Panc1 (cell line): ENCODE data around the gene TRIM44. TPM values are rescaled to one million over a fixed set of nuclear protein-coding genes. Genes with fewer than 3 reads are reported as not detected.

Experiments
- ATAC-seq: fragments of 200-7000 bp; cut with Tn5 transposase; 2 replicates; pipeline ENCODE4 v1.9.1; 2020; ENCODE audit warnings: mild to moderate bottlenecking, moderate library complexity
- BruUV-seq: library from RNA; stranded (reverse); fragments of 400-500 nt; replicated peaks from 2 replicates; lab custom pipeline; 2021; lab: Mats Ljungman, UMichigan
- CTCF ChIA-PET: fragments of 300-600 bp; sonication (Branson Sonifier 250); formaldehyde crosslinking; loops from one replicate; lab custom pipeline; 2022; ENCODE audit warnings: antibody characterized with exemption; lab: Charles Lee
- POLR2A ChIA-PET: fragments of 300-600 bp; sonication (Branson Sonifier 250); formaldehyde crosslinking; loops from one replicate; lab custom pipeline; 2022; ENCODE audit warnings: antibody characterized with exemption; lab: Charles Lee
- DNase-seq: peaks from one replicate; pipeline ENCODE4 v3.0.0-alpha.2; 2010; ENCODE audit warnings: low read depth, low spot score
- H3K27ac ChIP-seq: 2 replicates; pipeline ENCODE4 v1.5.1; 2011; ENCODE audit warnings: mild to moderate bottlenecking, low read length, inconsistent platforms
- H3K27me3 ChIP-seq: fragments of 200-500 bp; sonication (Bioruptor generic); 2 replicates; pipeline ENCODE4 v1.6.0; 2014; ENCODE audit warnings: low read length, inconsistent platforms; ENCODE audit not compliant: control insufficient read depth, insufficient read depth
- H3K36me3 ChIP-seq: fragments of 200-500 bp; sonication (Bioruptor generic); 2 replicates; pipeline ENCODE4 v1.5.1; 2014; ENCODE audit warnings: inconsistent platforms, mild to moderate bottlenecking, low read length, moderate library complexity; ENCODE audit not compliant: control insufficient read depth, insufficient read depth
- H3K4me1 ChIP-seq: 2 replicates; pipeline ENCODE4 v1.5.1; 2011; ENCODE audit warnings: inconsistent platforms, mild to moderate bottlenecking, low read length, moderate library complexity; ENCODE audit not compliant: control insufficient read depth, insufficient read depth
- H3K4me3 ChIP-seq, 2 experiments: 2 replicates each; pipeline ENCODE4 v1.5.1; 2011 to 2012; ENCODE audit warnings: low read depth in 2 of 2, low read length in 2 of 2, mild to moderate bottlenecking in 2 of 2, inconsistent platforms in 1 of 2, moderate library complexity in 1 of 2
- H3K9me3 ChIP-seq: fragments of 200-500 bp; sonication (Bioruptor generic); 2 replicates; pipeline ENCODE4 v1.5.1; 2014; ENCODE audit warnings: low read depth, mild to moderate bottlenecking, inconsistent platforms, low read length, moderate library complexity; ENCODE audit not compliant: control insufficient read depth, insufficient read depth
- CTCF ChIP-seq: fragments of 450-650 bp; IDR thresholded peaks from 2 replicates; pipeline ENCODE4 v1.5.1; 2017; ENCODE audit warnings: mild to moderate bottlenecking
- POLR2AphosphoS5 ChIP-seq: IDR thresholded peaks from 2 replicates; pipeline ENCODE4 v1.6.1; 2012; ENCODE audit warnings: mild to moderate bottlenecking, low read depth, low read length, moderate library complexity
- REST ChIP-seq, 2 experiments: IDR thresholded peaks; 2 replicates each; pipeline ENCODE4 v1.6.1; 2011 to 2012; ENCODE audit warnings: low read depth in 2 of 2, control low read depth in 1 of 2, low read length in 1 of 2, mild to moderate bottlenecking in 1 of 2, moderate library complexity in 1 of 2; ENCODE audit not compliant: insufficient read depth in 1 of 2
- SIN3A ChIP-seq: IDR thresholded peaks from 2 replicates; pipeline ENCODE4 v1.6.1; 2012; ENCODE audit warnings: low read depth, mild to moderate bottlenecking, low read length, moderate library complexity, borderline replicate concordance; ENCODE audit not compliant: insufficient read depth
- TCF7L2 ChIP-seq: IDR thresholded peaks from 2 replicates; pipeline ENCODE4 v1.6.1; 2011; ENCODE audit warnings: mild to moderate bottlenecking, low read depth, low read length, inconsistent platforms
- in situ Hi-C: cut with HindIII; loops from 2 replicates; pipeline ENCODE4 v1.10.0; 2016; ENCODE audit warnings: low sequenced_read_pairs, low pct_unique_long_range_greater_than_20kb
- intact Hi-C: fragments of 100-400 bp; cut with micrococcal nuclease; formaldehyde crosslinking; loops from one replicate; pipeline ENCODE4 v1.10.0; 2022; ENCODE audit not compliant: unreplicated experiment
- total RNA-seq: library from RNA; stranded (reverse); gene quantifications from one replicate; pipeline ENCODE4 v1.2.1, GENCODE V29; 2021; ENCODE audit not compliant: unreplicated experiment

TRIM44 gene
- total RNA-seq, 1 experiment from 2014 or later: 80.3 TPM

GRCh38 chr11:35723493-35723892 is 60.9 kb downstream of the TRIM44 start:
- CTCF ChIA-PET: no interaction called here
- BruUV-seq: no TSS peak
- ATAC-seq: no peak

GRCh38 chr11:35723913-35724312 is 61.3 kb downstream of the TRIM44 start:
- no peaks in the 10 kb centered on the region for H3K9me3 ChIP-seq
- no peaks in the 10 kb centered on the region for H3K36me3 ChIP-seq
- ATAC-seq: no peak
- intact Hi-C loops (no loop called here), in situ Hi-C loops (no loop called here)
- CTCF ChIA-PET: no interaction called here
- H3K27ac ChIP-seq: no peak overlapping the region
- no peaks in the 10 kb centered on the region for H3K27me3 ChIP-seq
- TF ChIP-seq REST (IDR thresholded peaks at IDR 0.05; ENCODE audit: insufficient read depth in 1 of 2, low read depth in 2 of 2, low read length in 1 of 2) (peak; percentile 74 to 85; a peak in 3 of 4 replicates), TCF7L2 (no peak), CTCF (no peak)
- BruUV-seq: no TSS peak
- H3K4me3 ChIP-seq: no peak overlapping the region
- POLR2A ChIA-PET: no interaction called here
- no peaks in the 10 kb centered on the region for H3K4me1 ChIP-seq
- no peak for DNase-seq

More at GRCh38 chr11:35723493-35723892, 60.9 kb downstream of the TRIM44 start:
- Histone ChIP-seq H3K36me3 (no peaks in the 10 kb centered on the region), H3K4me1 (no peaks in the 10 kb centered on the region), H3K9me3 (no peaks in the 10 kb centered on the region), H3K27me3 (no peaks in the 10 kb centered on the region), H3K4me3 (no peak overlapping the region), H3K27ac (no peak overlapping the region)
- intact Hi-C loops: no loop called here
- no peak for DNase-seq
- TF ChIP-seq TCF7L2 (no peak), CTCF (no peak)
- POLR2A ChIA-PET: no interaction called here
- in situ Hi-C loops: no loop called here

GRCh38 chr11:35725885-35726284 is 63.3 kb downstream of the TRIM44 start:
- Histone ChIP-seq H3K4me3 (no peak overlapping the region), H3K9me3 (peaks cover 16% of the 10 kb centered on the region; the same call in 1 of the 2 replicates), H3K4me1 (no peaks in the 10 kb centered on the region), H3K27ac (no peak overlapping the region), H3K27me3 (no peaks in the 10 kb centered on the region), H3K36me3 (no peaks in the 10 kb centered on the region)
- no TSS peak for BruUV-seq
- CTCF ChIA-PET: no interaction called here
- intact Hi-C loops (no loop called here), in situ Hi-C loops (no loop called here)
- no peak for DNase-seq
- no peak for ATAC-seq
- TF ChIP-seq REST (IDR thresholded peaks at IDR 0.05; ENCODE audit: insufficient read depth in 1 of 2, low read depth in 2 of 2, low read length in 1 of 2): no peak
- no peak for TF ChIP-seq TCF7L2
- no peak for TF ChIP-seq SIN3A
- no peak for TF ChIP-seq POLR2AphosphoS5
- TF ChIP-seq CTCF: no peak
- POLR2A ChIA-PET: no interaction called here
